IMR-90 (cell line): ENCODE data around the gene ADGRL1. TPM values are rescaled to one million over a fixed set of nuclear protein-coding genes. Genes with fewer than 3 reads are reported as not detected.

Experiments
- ATAC-seq: fragments of 200-7000 bp; cut with Tn5 transposase; 2 replicates; pipeline ENCODE4 v1.9.1; 2020; ENCODE audit warnings: low read depth, mild to moderate bottlenecking, moderate library complexity
- BruUV-seq: library from RNA; stranded (reverse); fragments of 400-500 nt; replicated peaks from 2 replicates; lab custom pipeline; 2021; lab: Mats Ljungman, UMichigan
- CTCF ChIA-PET: fragments of 300-600 bp; formaldehyde crosslinking; extraction: SDS; loops from one replicate; lab custom pipeline; 2021; ENCODE audit warnings: antibody characterized with exemption; lab: Yijun Ruan, JAX
- POLR2A ChIA-PET: fragments of 300-600 bp; sonication (Branson Sonifier 250); formaldehyde crosslinking; loops from one replicate; lab custom pipeline; 2022; ENCODE audit warnings: antibody characterized with exemption; ENCODE audit not compliant: unreplicated experiment; lab: Charles Lee
- DNase-seq: peaks from one replicate; pipeline ENCODE4 v3.0.0; 2013
- H2AFZ ChIP-seq: replicated peaks from 2 replicates; pipeline ENCODE3; 2013; ENCODE audit warnings: low read length, mild to moderate bottlenecking; ENCODE audit not compliant: poor library complexity
- H2AK5ac ChIP-seq: 2 replicates; pipeline ENCODE4 v1.6.1; 2013; ENCODE audit warnings: low read depth, low read length, inconsistent platforms
- H2AK9ac ChIP-seq: replicated peaks from 2 replicates; pipeline ENCODE3; 2013; ENCODE audit warnings: mild to moderate bottlenecking, low read depth, low read length, moderate library complexity; ENCODE audit not compliant: poor library complexity
- H2BK120ac ChIP-seq: 2 replicates; pipeline ENCODE4 v1.6.1; 2013; ENCODE audit warnings: low read depth, low read length, inconsistent platforms
- H2BK15ac ChIP-seq: 3 replicates; pipeline ENCODE4 v1.6.1; 2013; ENCODE audit warnings: low read depth, low read length, inconsistent platforms
- H2BK20ac ChIP-seq: 2 replicates; pipeline ENCODE4 v1.6.1; 2013; ENCODE audit warnings: low read depth, mild to moderate bottlenecking, inconsistent platforms, low read length, moderate library complexity
- H2BK5ac ChIP-seq: 2 replicates; pipeline ENCODE4 v1.6.1; 2013; ENCODE audit warnings: mild to moderate bottlenecking, low read depth, low read length, inconsistent platforms; ENCODE audit not compliant: poor library complexity, severe bottlenecking
- H3K14ac ChIP-seq: replicated peaks from 2 replicates; pipeline ENCODE4 v1.6.1; 2013; ENCODE audit warnings: low read depth, low read length, inconsistent platforms
- H3K18ac ChIP-seq: 2 replicates; pipeline ENCODE4 v1.6.1; 2013; ENCODE audit warnings: low read depth, low read length, control low read depth
- H3K23ac ChIP-seq: 2 replicates; pipeline ENCODE4 v1.6.1; 2013; ENCODE audit warnings: low read depth, low read length, inconsistent platforms
- H3K27ac ChIP-seq: 2 replicates; pipeline ENCODE4 v1.5.1; 2013; ENCODE audit warnings: mild to moderate bottlenecking, control low read depth, low read length; ENCODE audit not compliant: insufficient read depth
- H3K27me3 ChIP-seq: 2 replicates; pipeline ENCODE4 v1.6.1; 2013; ENCODE audit warnings: low read length; ENCODE audit not compliant: control insufficient read depth, insufficient read depth
- H3K36me3 ChIP-seq: 2 replicates; pipeline ENCODE4 v1.6.1; 2013; ENCODE audit warnings: low read length, mixed read lengths; ENCODE audit not compliant: control insufficient read depth, insufficient read depth
- H3K4ac ChIP-seq: 2 replicates; pipeline ENCODE4 v1.6.1; 2013; ENCODE audit warnings: low read depth, low read length, inconsistent platforms
- H3K4me1 ChIP-seq: 2 replicates; pipeline ENCODE4 v1.6.1; 2013; ENCODE audit warnings: low read length, mixed read lengths; ENCODE audit not compliant: control insufficient read depth, insufficient read depth
- H3K4me2 ChIP-seq: 2 replicates; pipeline ENCODE4 v1.6.1; 2013; ENCODE audit warnings: low read depth, mild to moderate bottlenecking, control low read depth, low read length, moderate library complexity
- H3K4me3 ChIP-seq: 2 replicates; pipeline ENCODE4 v1.5.1; 2013; ENCODE audit warnings: low read depth, mild to moderate bottlenecking, control low read depth, low read length, moderate library complexity; ENCODE audit not compliant: insufficient read depth
- H3K56ac ChIP-seq: 2 replicates; pipeline ENCODE4 v1.6.1; 2013; ENCODE audit warnings: low read length, inconsistent platforms; ENCODE audit not compliant: insufficient read depth; ENCODE audit errors: extremely low read depth
- H3K79me1 ChIP-seq, 2 experiments: 2 replicates each; pipeline ENCODE4 v1.6.1; 2013; ENCODE audit warnings: low read length in 2 of 2, inconsistent platforms in 1 of 2, low read depth in 1 of 2
- H3K9ac ChIP-seq: 2 replicates; pipeline ENCODE4 v1.6.1; 2013; ENCODE audit warnings: low read depth, low read length, control low read depth
- H3K9me1 ChIP-seq: 2 replicates; pipeline ENCODE4 v1.6.1; 2013; ENCODE audit warnings: low read length, inconsistent platforms; ENCODE audit not compliant: insufficient read depth
- H3K9me3 ChIP-seq: 2 replicates; pipeline ENCODE4 v1.6.1; 2013; ENCODE audit warnings: low read length; ENCODE audit not compliant: control insufficient read depth, insufficient read depth
- H4K20me1 ChIP-seq: 2 replicates; pipeline ENCODE4 v1.6.1; 2013; ENCODE audit warnings: low read length, inconsistent platforms; ENCODE audit not compliant: insufficient read depth
- H4K5ac ChIP-seq: 2 replicates; pipeline ENCODE4 v1.6.1; 2013; ENCODE audit warnings: mild to moderate bottlenecking, low read depth, low read length, control low read depth
- H4K8ac ChIP-seq, 2 experiments: 2 replicates each; pipeline ENCODE4 v1.6.1; 2013; ENCODE audit warnings: low read depth in 2 of 2, low read length in 2 of 2, control low read depth in 1 of 2, inconsistent platforms in 1 of 2
- H4K91ac ChIP-seq: 2 replicates; pipeline ENCODE4 v1.6.1; 2013; ENCODE audit warnings: low read depth, low read length, inconsistent platforms; ENCODE audit not compliant: insufficient read depth
- BHLHE40 ChIP-seq: fragments of 150-350 bp; IDR thresholded peaks from 2 replicates; pipeline ENCODE4 v1.6.1; 2016; ENCODE audit warnings: mild to moderate bottlenecking, low read depth, low read length
- CEBPB ChIP-seq: IDR thresholded peaks from 2 replicates; pipeline ENCODE4 v1.6.1; 2012; ENCODE audit warnings: low read depth, low read length, improper control_type of control experiment
- CHD1 ChIP-seq: IDR thresholded peaks from 2 replicates; pipeline ENCODE4 v1.6.1; 2012; ENCODE audit warnings: low read depth, low read length, improper control_type of control experiment
- CTCF ChIP-seq: conservative IDR thresholded peaks from 2 replicates; pipeline ENCODE4 v1.5.1; 2012; ENCODE audit warnings: mild to moderate bottlenecking, low read depth, low read length, improper control_type of control experiment
- MAZ ChIP-seq: IDR thresholded peaks from 2 replicates; pipeline ENCODE4 v1.6.1; 2012; ENCODE audit warnings: low read depth, mild to moderate bottlenecking, low read length, improper control_type of control experiment, moderate library complexity, borderline replicate concordance
- MXI1 ChIP-seq: IDR thresholded peaks from 2 replicates; pipeline ENCODE4 v1.6.1; 2012; ENCODE audit warnings: low read depth, mild to moderate bottlenecking, low read length, moderate library complexity, borderline replicate concordance
- NFE2L2 ChIP-seq: fragments of 150-350 bp; IDR thresholded peaks from 2 replicates; pipeline ENCODE4 v1.6.1; 2016; ENCODE audit warnings: low read depth, mild to moderate bottlenecking, low read length
- RCOR1 ChIP-seq: IDR thresholded peaks from 2 replicates; pipeline ENCODE4 v1.6.1; 2012; ENCODE audit warnings: mild to moderate bottlenecking, low read length, improper control_type of control experiment; ENCODE audit not compliant: insufficient replicate concordance
- RFX5 ChIP-seq: IDR thresholded peaks from 2 replicates; pipeline ENCODE4 v1.8.0; 2012; ENCODE audit warnings: low read depth, mild to moderate bottlenecking, low read length, moderate library complexity
- USF2 ChIP-seq: fragments of 150-350 bp; IDR thresholded peaks from 2 replicates; pipeline ENCODE4 v1.6.1; 2017; ENCODE audit warnings: mild to moderate bottlenecking, antibody characterized with exemption, low read length, low read depth
- WGBS, 2 experiments: methylation state at CpG; one replicate each; pipeline versions ENCODE4 v1.1.5 to v1.1.7; 2013; ENCODE audit warnings: missing lambda C conversion rate in 2 of 2; ENCODE audit not compliant: insufficient read length in 1 of 2; ENCODE audit errors: extremely low coverage in 2 of 2; 5-methylcytosine and 5-hydroxymethylcytosine counted together
- dilution Hi-C: fragments of 300-500 bp; cut with HindIII; formaldehyde crosslinking; loops from one replicate; pipeline ENCODE4 v1.14.3; 2018; ENCODE audit warnings: low sequenced_read_pairs; ENCODE audit not compliant: unreplicated experiment
- in situ Hi-C: fragments of 300-500 bp; cut with MboI; formaldehyde crosslinking; loops from 3 replicates; pipeline ENCODE4 v1.14.3; 2019; ENCODE audit warnings: low sequenced_read_pairs, inconsistent platforms, mixed read lengths
- intact Hi-C: fragments of 100-400 bp; cut with micrococcal nuclease; formaldehyde crosslinking; loops from 2 replicates; pipeline ENCODE4 v1.10.0; 2022
- polyA plus RNA-seq, 3 experiments: library from polyadenylated mRNA; depleted of rRNA; stranded (reverse); fragments of >200 nt; gene quantifications; 2 replicates each; pipeline ENCODE4 v1.2.3, GENCODE V29; 2012; ENCODE audit warnings: low replicate concordance in 1 of 3
- total RNA-seq: library from RNA; depleted of rRNA; stranded (reverse); fragments of >200 nt; gene quantifications from 2 replicates; pipeline ENCODE4 v1.2.3, GENCODE V29; 2012

The ADGRL1 gene
- total and polyA plus RNA-seq, 2 of the 4 experiments (the other 2 are of a cell fraction): 0.72 to 2.2 TPM

GRCh38 chr19:14119644-14120496 is 86.1 kb downstream of the ADGRL1 start:
- Histone ChIP-seq H3K4me2 (no peak overlapping the region), H2BK15ac (no peak overlapping the region; the same call in 2 of the 3 replicates), H2BK120ac (no peak overlapping the region), H4K20me1 (peaks cover 8% of the 10 kb centered on the region), H3K18ac (no peak overlapping the region), H3K4me1 (peaks cover 15% of the 10 kb centered on the region), H3K14ac (no peak overlapping the region), H2BK5ac (no peak overlapping the region), H3K9me1 (peaks cover 8% of the 10 kb centered on the region; the same call in 1 of the 2 replicates), H3K36me3 (no peaks in the 10 kb centered on the region), H3K27me3 (no peaks in the 10 kb centered on the region), H2BK20ac (no peak overlapping the region), H4K5ac (no peak overlapping the region), H3K9me3 (no peaks in the 10 kb centered on the region), H3K9ac (no peak overlapping the region), H3K4ac (no peak overlapping the region), H3K23ac (no peak overlapping the region), H2AK5ac (0 out of 2 replicates have a peak overlapping the region, but pooled peaks have one; percentile 2), H3K79me1 (peaks cover 0 to 38% of the 10 kb centered on the region in 2 experiments; a peak in 3 of 4 replicates), H2AK9ac (peak overlapping the region; percentile 82), H3K27ac (peak overlapping the region; percentile 54; the same call in 1 of the 2 replicates), H4K91ac (no peak overlapping the region), H3K4me3 (no peak overlapping the region), H3K56ac (no peak overlapping the region), H2AFZ (no peak overlapping the region), H4K8ac (peak overlapping the region; percentile 80 to 89; a peak in 2 of 4 replicates)
- 100% methylated on average over 5 of the region's 7 CpGs; no CpG with 5 or more reads in 1 of the 2 experiments for WGBS, 2 experiments
- ChIA-PET POLR2A (no interaction called here), CTCF (interaction anchor here (1.0 kb wide), 1 partner anchor 17 kb away, joined by 4 read pairs; the partner anchor contains the start of gene ASF1B)
- in situ Hi-C loops (no loop called here), dilution Hi-C loops (no loop called here), intact Hi-C loops (no loop called here)
- BruUV-seq: no TSS peak
- TF ChIP-seq MAZ (no peak), CEBPB (no peak), RFX5 (no peak), RCOR1 (no peak), USF2 (no peak), MXI1 (no peak), CHD1 (no peak), BHLHE40 (no peak), CTCF (no peak), NFE2L2 (no peak)
- DNase-seq (no peak), ATAC-seq (no peak)
